ENCODE data around the gene PAK6. TPM values are rescaled to one million over a fixed set of nuclear protein-coding genes. Genes with fewer than 3 reads are reported as not detected.

Gene PAK6
- total and polyA plus RNA-seq, 9 of the 15 experiments (the other 6 are each of a cell fraction or from before 2014, with no cell fraction given) = 0.03 to 0.74 (median 0.16) TPM; not detected in 2

DNA sequence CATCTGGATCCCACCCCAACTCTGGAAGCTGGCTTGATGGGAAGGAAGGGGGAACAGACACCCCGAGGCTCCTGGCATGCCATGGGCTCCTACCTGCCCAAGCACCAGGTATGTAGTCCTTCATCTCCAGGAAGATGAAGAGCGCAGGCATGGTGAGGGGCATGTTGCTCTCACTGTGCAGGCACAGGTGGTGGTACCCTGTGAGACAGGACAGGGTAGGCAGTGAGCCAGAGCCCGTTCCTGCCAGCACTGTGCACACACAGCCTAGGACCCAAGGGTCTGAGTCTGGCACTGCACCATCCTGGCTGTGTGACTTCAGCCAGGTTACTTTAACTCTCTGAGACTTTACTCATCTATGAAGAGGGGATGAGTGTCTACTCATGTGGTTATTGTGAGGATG lies 53.4 kb downstream of the PAK6 start:
- Histone ChIP-seq H3K4me3 (no peak overlapping the region), H3K9me1 (ENCODE audit: control insufficient read depth, insufficient read depth, low read length) (no peaks in the 10 kb centered on the region), H3K27ac (ENCODE audit: extremely low read depth, low read depth, low read length) (no peak overlapping the region), H3K9ac (ENCODE audit: insufficient read depth in 1 of 2, low read depth in 2 of 2, low read length in 2 of 2) (0 out of 4 replicates have a peak overlapping the region, but pooled peaks of 1 of the 2 experiments have one; percentile 15), H3K4me2 (ENCODE audit: insufficient read depth, low read length) (no peak overlapping the region), H2AFZ (ENCODE audit: low read depth, low read length) (no peak overlapping the region), H4K20me1 (replicated peaks; ENCODE audit: control insufficient read depth, insufficient read depth, low read length) (0 out of 2 replicates have a peak, but pooled peaks cover 2% of the 10 kb centered on the region), H3K4me1 (replicated peaks in 1 of 2; ENCODE audit: control insufficient read depth in 2 of 2, insufficient read depth in 2 of 2, low read length in 2 of 2) (peaks cover 0 to 30% of the 10 kb centered on the region in 2 experiments; a peak in 3 of 5 replicates), H3K9me3 (replicated peaks; ENCODE audit: control insufficient read depth, insufficient read depth, low read depth, low read length) (no peaks in the 10 kb centered on the region), H3K27me3 (ENCODE audit: control insufficient read depth in 2 of 2, insufficient read depth in 2 of 2, low read length in 2 of 2) (peaks cover 3 to 41% of the 10 kb centered on the region in 2 experiments; a peak in 4 of 5 replicates), H3K79me2 (ENCODE audit: control insufficient read depth, insufficient read depth, low read length) (no peaks in the 10 kb centered on the region), H3K36me3 (ENCODE audit: control insufficient read depth, insufficient read depth, low read length) (no peaks in the 10 kb centered on the region)
- DNase-seq (ENCODE audit: extremely low read depth in 1 of 4, low spot score in 3 of 4) = no peak
- FAIRE-seq = no peak
- in situ Hi-C loops (cut with MboI) (no loop called here), intact Hi-C loops (cut with micrococcal nuclease) (no loop called here)
- no peak for ATAC-seq
- ChIA-PET CTCF (ENCODE audit: low intra/inter-chr PET ratio) (no interaction called here), POLR2A (interaction anchor here (0.6 kb wide), 1 partner anchor 17 kb away, joined by 3 read pairs; no protein-coding TSS in a partner anchor)
- WGBS (ENCODE audit: insufficient coverage, low coverage, missing lambda C conversion rate) = 34% methylated on average over 3 of the region's 3 CpGs
- no TSS peak for BruUV-seq (replicated peaks)
- TF ChIP-seq MCM3 (IDR thresholded peaks at IDR 0.05) (no peak), HNRNPLL (IDR thresholded peaks at IDR 0.05; ENCODE audit: low read depth, low read length, poor library complexity, severe bottlenecking) (no peak), FOXJ2 (tag; IDR thresholded peaks at IDR 0.05) (no peak)
- TF ChIP-seq, protein P1, sequence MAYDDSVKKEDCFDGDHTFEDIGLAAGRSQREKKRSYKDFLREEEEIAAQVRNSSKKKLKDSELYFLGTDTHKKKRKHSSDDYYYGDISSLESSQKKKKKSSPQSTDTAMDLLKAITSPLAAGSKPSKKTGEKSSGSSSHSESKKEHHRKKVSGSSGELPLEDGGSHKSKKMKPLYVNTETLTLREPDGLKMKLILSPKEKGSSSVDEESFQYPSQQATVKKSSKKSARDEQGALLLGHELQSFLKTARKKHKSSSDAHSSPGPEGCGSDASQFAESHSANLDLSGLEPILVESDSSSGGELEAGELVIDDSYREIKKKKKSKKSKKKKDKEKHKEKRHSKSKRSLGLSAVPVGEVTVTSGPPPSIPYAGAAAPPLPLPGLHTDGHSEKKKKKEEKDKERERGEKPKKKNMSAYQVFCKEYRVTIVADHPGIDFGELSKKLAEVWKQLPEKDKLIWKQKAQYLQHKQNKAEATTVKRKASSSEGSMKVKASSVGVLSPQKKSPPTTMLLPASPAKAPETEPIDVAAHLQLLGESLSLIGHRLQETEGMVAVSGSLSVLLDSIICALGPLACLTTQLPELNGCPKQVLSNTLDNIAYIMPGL (CRISPR knock-in tag; IDR thresholded peaks at IDR 0.05) = no peak

All from K562 (cell line).